Measurements from ENCODE around the gene DRAP1. TPM values are rescaled to one million over a fixed set of nuclear protein-coding genes. Genes with fewer than 3 reads are reported as not detected.

DRAP1 gene
- total RNA-seq, 1 experiment from 2014 or later, result 581 TPM

GRCh38 chr11:65964906-65965305 is 45.7 kb downstream of the DRAP1 start:
- no peak for ATAC-seq
- no TSS peak for BruUV-seq (replicated peaks)
- H3K4me3 ChIP-seq (ENCODE audit: low read depth in 2 of 2, low read length in 2 of 2), result no peak overlapping the region
- H3K9me3 ChIP-seq (ENCODE audit: control insufficient read depth, insufficient read depth, low read depth, low read length), result no peaks in the 10 kb centered on the region
- H3K36me3 ChIP-seq (ENCODE audit: control insufficient read depth, insufficient read depth, low read length), result peaks cover 5% of the 10 kb centered on the region; the same call in 1 of the 2 replicates
- TF ChIP-seq CTCF (IDR thresholded peaks at IDR 0.05), result no peak
- H3K4me1 ChIP-seq (ENCODE audit: control insufficient read depth, insufficient read depth, low read length), result peaks cover 11% of the 10 kb centered on the region
- POLR2A ChIA-PET, result no interaction called here
- no peaks in the 10 kb centered on the region for H3K27me3 ChIP-seq (ENCODE audit: control insufficient read depth, insufficient read depth, low read length)
- in situ Hi-C loops (cut with HindIII; ENCODE audit: low pct_unique_long_range_greater_than_20kb, low sequenced_read_pairs) (no loop called here), intact Hi-C loops (cut with micrococcal nuclease; ENCODE audit: unreplicated experiment) (no loop called here)
- DNase-seq (ENCODE audit: low read depth, low spot score), result no peak
- H3K27ac ChIP-seq (ENCODE audit: low read length), result no peak overlapping the region
- CTCF ChIA-PET, result no interaction called here

- TF ChIP-seq SIN3A (IDR thresholded peaks at IDR 0.05; ENCODE audit: borderline replicate concordance, insufficient read depth, low read depth, low read length), result no peak
- TF ChIP-seq POLR2AphosphoS5 (IDR thresholded peaks at IDR 0.05; ENCODE audit: low read depth, low read length), result no peak
- H3K9me3 ChIP-seq (ENCODE audit: control insufficient read depth, insufficient read depth, low read depth, low read length), result no peaks in the 10 kb centered on the region
- peaks cover 8% of the 10 kb centered on the region; the same call in 1 of the 2 replicates for H3K36me3 ChIP-seq (ENCODE audit: control insufficient read depth, insufficient read depth, low read length)
- TSS peak; percentile 58 for BruUV-seq (replicated peaks)
- H3K4me1 ChIP-seq (ENCODE audit: control insufficient read depth, insufficient read depth, low read length), result peaks cover 13% of the 10 kb centered on the region
- POLR2A ChIA-PET, result interaction anchor here (0.6 kb wide), 1 partner anchor 10 kb away, joined by 3 read pairs; no protein-coding TSS in a partner anchor
- no peak for ATAC-seq
- no peak for DNase-seq (ENCODE audit: low read depth, low spot score)
- H3K27me3 ChIP-seq (ENCODE audit: control insufficient read depth, insufficient read depth, low read length), result no peaks in the 10 kb centered on the region
- intact Hi-C loops (cut with micrococcal nuclease; ENCODE audit: unreplicated experiment) (no loop called here), in situ Hi-C loops (cut with HindIII; ENCODE audit: low pct_unique_long_range_greater_than_20kb, low sequenced_read_pairs) (no loop called here)
- CTCF ChIA-PET, result no interaction called here
- H3K27ac ChIP-seq (ENCODE audit: low read length), result no peak overlapping the region
- H3K4me3 ChIP-seq (ENCODE audit: low read depth in 2 of 2, low read length in 2 of 2), result no peak overlapping the region
Observed at GRCh38 chr11:65965986-65966762, 46.9 kb downstream of the DRAP1 start.

GRCh38 chr11:65967329-65967934 is 48.2 kb downstream of the DRAP1 start:
- Histone ChIP-seq H3K36me3 (ENCODE audit: control insufficient read depth, insufficient read depth, low read length) (peaks cover 8% of the 10 kb centered on the region; the same call in 1 of the 2 replicates), H3K4me1 (ENCODE audit: control insufficient read depth, insufficient read depth, low read length) (peaks cover 13% of the 10 kb centered on the region), H3K9me3 (ENCODE audit: control insufficient read depth, insufficient read depth, low read depth, low read length) (no peaks in the 10 kb centered on the region), H3K27ac (ENCODE audit: low read length) (no peak overlapping the region), H3K27me3 (ENCODE audit: control insufficient read depth, insufficient read depth, low read length) (no peaks in the 10 kb centered on the region), H3K4me3 (ENCODE audit: low read depth in 2 of 2, low read length in 2 of 2) (no peak overlapping the region)
- ChIA-PET CTCF (no interaction called here), POLR2A (interaction anchor here (0.6 kb wide), 1 partner anchor 44 kb away, joined by 8 read pairs; no protein-coding TSS in a partner anchor)
- no peak for ATAC-seq
- BruUV-seq (replicated peaks), result no TSS peak
- intact Hi-C loops (cut with micrococcal nuclease; ENCODE audit: unreplicated experiment), result no loop called here
- in situ Hi-C loops (cut with HindIII; ENCODE audit: low pct_unique_long_range_greater_than_20kb, low sequenced_read_pairs), result no loop called here
- TF ChIP-seq SIN3A (IDR thresholded peaks at IDR 0.05; ENCODE audit: borderline replicate concordance, insufficient read depth, low read depth, low read length) (no peak), CTCF (IDR thresholded peaks at IDR 0.05) (no peak), POLR2AphosphoS5 (IDR thresholded peaks at IDR 0.05; ENCODE audit: low read depth, low read length) (no peak), REST (IDR thresholded peaks at IDR 0.05; ENCODE audit: insufficient read depth in 1 of 2, low read depth in 2 of 2, low read length in 1 of 2) (no peak), TCF7L2 (IDR thresholded peaks at IDR 0.05; ENCODE audit: low read depth, low read length) (no peak)
- no peak for DNase-seq (ENCODE audit: low read depth, low spot score)

Measured in Panc1 (cell line).